Lower lobe of right lung (tissue), 2 donors: ENCODE results near the gene CCND1. TPM values are rescaled to one million over a fixed set of nuclear protein-coding genes. Genes with fewer than 3 reads are reported as not detected.
A peak's percentile ranks its signal among the peaks of the same experiment; 100 is the strongest.

Experiments
- ATAC-seq, 2 donors: fragments of 200-7000 bp; cut with Tn5 transposase; one replicate each; pipeline ENCODE4 v1.9.1; 2020 to 2022; ENCODE audit warnings: mild to moderate bottlenecking in 2 of 2, moderate library complexity in 2 of 2
- DNase-seq: peaks from one replicate; pipeline ENCODE4 v3.0.0-alpha.2; 2020
- H3K27ac ChIP-seq: fragments of 200-600 bp; one replicate; pipeline ENCODE4 v1.8.0; 2022
- H3K27me3 ChIP-seq: fragments of 200-600 bp; one replicate; pipeline ENCODE4 v1.8.0; 2022; ENCODE audit warnings: low read depth
- H3K36me3 ChIP-seq: fragments of 200-600 bp; one replicate; pipeline ENCODE4 v1.8.0; 2022; ENCODE audit warnings: mild to moderate bottlenecking
- H3K4me1 ChIP-seq: fragments of 200-600 bp; one replicate; pipeline ENCODE4 v1.8.0; 2022
- H3K4me3 ChIP-seq: fragments of 200-600 bp; one replicate; pipeline ENCODE4 v1.8.0; 2022; ENCODE audit warnings: mild to moderate bottlenecking
- H3K9me3 ChIP-seq: fragments of 200-600 bp; one replicate; pipeline ENCODE4 v1.8.0; 2022
- intact Hi-C: fragments of 100-400 bp; cut with DNase I; formaldehyde crosslinking; loops from one replicate; pipeline ENCODE4 v1.11.0; 2022
- total RNA-seq: library from RNA; stranded (reverse); fragmentation: NEBNext Ultra II Directional; extraction: Animal tissue kit (Norgen Biotek cat#: 25700); gene quantifications from one replicate; pipeline ENCODE4 v1.2.1, GENCODE V29; 2021
- TF ChIP-seq, protein P1 (sequence below): fragments of 200-600 bp; IDR thresholded peaks from one replicate; pipeline ENCODE4 v1.8.0; 2022; ENCODE audit warnings: antibody characterized with exemption, mild to moderate bottlenecking
- donor health status: DM: no; HTN: yes; CAD: no; lungs with severe emphysema.

CCND1 gene
- total RNA-seq, 1 donor from 2014 or later = 202 TPM

DNA sequence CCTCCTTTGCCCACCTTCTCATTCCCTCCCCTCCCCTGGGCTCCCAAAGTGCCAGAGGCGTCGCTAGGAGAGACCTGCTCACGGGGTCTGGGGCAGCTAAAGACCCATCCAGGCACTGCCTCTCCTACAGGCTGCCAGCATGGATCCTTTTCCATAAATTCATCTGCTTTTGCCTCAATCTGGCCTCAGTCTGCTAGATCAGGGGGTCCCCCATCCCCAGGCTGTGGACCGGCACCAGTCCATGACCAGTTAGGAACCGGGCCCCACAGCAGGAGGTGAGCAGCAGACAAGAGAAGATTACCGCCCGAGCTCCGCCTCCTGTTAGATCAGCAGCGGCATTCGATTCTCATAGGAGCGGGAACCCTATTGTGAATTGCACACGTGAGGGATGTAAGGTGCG, 21.9 kb downstream of the CCND1 start:
- H3K27ac ChIP-seq = no peak overlapping the region
- TF ChIP-seq, protein P1, sequence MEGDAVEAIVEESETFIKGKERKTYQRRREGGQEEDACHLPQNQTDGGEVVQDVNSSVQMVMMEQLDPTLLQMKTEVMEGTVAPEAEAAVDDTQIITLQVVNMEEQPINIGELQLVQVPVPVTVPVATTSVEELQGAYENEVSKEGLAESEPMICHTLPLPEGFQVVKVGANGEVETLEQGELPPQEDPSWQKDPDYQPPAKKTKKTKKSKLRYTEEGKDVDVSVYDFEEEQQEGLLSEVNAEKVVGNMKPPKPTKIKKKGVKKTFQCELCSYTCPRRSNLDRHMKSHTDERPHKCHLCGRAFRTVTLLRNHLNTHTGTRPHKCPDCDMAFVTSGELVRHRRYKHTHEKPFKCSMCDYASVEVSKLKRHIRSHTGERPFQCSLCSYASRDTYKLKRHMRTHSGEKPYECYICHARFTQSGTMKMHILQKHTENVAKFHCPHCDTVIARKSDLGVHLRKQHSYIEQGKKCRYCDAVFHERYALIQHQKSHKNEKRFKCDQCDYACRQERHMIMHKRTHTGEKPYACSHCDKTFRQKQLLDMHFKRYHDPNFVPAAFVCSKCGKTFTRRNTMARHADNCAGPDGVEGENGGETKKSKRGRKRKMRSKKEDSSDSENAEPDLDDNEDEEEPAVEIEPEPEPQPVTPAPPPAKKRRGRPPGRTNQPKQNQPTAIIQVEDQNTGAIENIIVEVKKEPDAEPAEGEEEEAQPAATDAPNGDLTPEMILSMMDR = no peak
- DNase-seq = peak; percentile 29

DNA sequence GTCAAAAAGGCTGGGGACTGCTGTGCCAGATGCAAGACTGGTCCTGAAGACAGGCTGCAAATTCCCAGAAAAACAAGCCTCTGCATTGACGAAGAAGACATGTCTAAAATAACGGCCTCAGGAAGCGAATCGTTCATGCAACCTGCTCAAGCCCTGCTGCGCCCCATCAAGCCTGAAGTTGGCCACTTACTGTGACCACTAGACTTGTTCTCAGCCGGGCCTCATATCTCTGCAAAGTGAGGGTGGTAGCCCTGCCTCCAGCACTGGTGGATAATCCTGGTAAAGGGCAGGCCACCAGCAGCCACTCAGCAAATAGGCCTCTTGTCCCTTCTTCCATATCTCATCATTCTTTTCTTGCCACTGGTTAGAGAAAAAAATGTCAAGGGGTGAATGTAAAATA, 22.4 kb downstream of the CCND1 start:
- H3K27ac ChIP-seq = no peak overlapping the region
- no peaks in the 10 kb centered on the region for H3K4me1 ChIP-seq
- intact Hi-C loops = no loop called here
- peaks cover 56% of the 10 kb centered on the region for H3K36me3 ChIP-seq
- H3K27me3 ChIP-seq = no peaks in the 10 kb centered on the region
- peak; percentile 33 for DNase-seq
- no peak overlapping the region for H3K4me3 ChIP-seq
- no peaks in the 10 kb centered on the region for H3K9me3 ChIP-seq
- ATAC-seq = no peak
- TF ChIP-seq, protein P1 = no peak

More for the DNA sequence above, 21.9 kb downstream of the CCND1 start:
- Histone ChIP-seq H3K4me3 (no peak overlapping the region), H3K4me1 (no peaks in the 10 kb centered on the region), H3K27me3 (no peaks in the 10 kb centered on the region), H3K9me3 (no peaks in the 10 kb centered on the region), H3K36me3 (peaks cover 54% of the 10 kb centered on the region)
- ATAC-seq = no peak
- intact Hi-C loops = no loop called here

DNA sequence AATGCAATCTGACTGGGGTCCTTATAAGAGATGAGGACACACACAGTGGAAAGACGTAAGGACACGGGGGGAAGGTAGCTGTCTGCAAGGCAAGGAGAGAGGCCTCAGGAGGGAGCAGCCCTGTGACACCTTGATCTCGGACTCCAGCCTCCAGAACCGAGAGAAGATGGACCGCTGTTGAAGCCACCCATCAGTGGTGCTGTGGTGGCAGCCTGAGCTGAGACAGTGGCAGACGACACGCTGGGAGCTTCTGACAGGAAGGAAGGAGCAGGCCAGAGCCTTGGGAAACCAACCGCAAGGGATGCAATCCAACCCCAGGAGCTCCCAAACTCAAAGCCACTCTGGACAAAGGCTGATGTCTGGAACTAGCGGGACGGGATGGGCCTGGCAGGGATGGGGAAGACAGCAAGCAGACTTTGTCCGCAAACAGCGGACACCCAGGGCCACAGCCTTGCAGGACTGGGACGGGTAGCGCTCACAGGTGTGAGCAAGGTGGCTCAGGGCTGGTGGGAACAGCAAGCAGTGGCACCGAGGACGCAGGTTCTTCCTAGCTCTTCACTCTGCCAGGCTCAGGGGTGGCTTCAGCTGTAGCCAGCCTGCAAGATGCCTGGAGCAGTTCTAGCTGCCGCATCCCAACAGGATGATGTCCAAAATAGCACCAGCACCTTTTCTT, 23.3 kb downstream of the CCND1 start:
- no peak for ATAC-seq

DNA sequence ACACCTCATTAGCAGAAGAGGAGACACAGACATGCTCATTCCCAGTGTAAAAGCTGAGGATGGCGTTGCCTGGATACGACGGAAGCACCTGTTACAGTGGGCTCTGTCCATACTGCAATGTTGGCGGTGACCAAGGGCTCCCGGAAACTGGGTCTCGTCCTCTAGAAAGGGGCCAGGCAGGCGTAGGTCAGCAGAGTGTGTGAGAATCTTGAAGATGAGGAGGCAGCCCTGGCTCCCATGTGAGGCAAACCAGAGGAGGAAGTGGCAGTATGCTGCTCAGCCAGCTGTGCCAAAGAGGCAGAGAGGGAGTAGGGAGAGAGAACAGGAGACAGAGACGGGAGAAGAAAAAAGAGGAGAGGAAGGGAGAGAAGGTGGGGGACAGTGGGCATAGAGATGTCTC, 23.9 kb downstream of the CCND1 start:
- no peaks in the 10 kb centered on the region for H3K9me3 ChIP-seq
- intact Hi-C loops = no loop called here
- ATAC-seq (no peak), DNase-seq (peak; percentile 24)
- H3K27ac ChIP-seq = no peak overlapping the region
- H3K4me3 ChIP-seq = no peak overlapping the region
- H3K4me1 ChIP-seq = peaks cover under 1% of the 10 kb centered on the region
- TF ChIP-seq, protein P1 = no peak
- peaks cover 68% of the 10 kb centered on the region for H3K36me3 ChIP-seq
- no peaks in the 10 kb centered on the region for H3K27me3 ChIP-seq

More for the DNA sequence above, 23.3 kb downstream of the CCND1 start:
- TF ChIP-seq, protein P1 = no peak
- H3K4me3 ChIP-seq = no peak overlapping the region
- no peaks in the 10 kb centered on the region for H3K9me3 ChIP-seq
- no peaks in the 10 kb centered on the region for H3K27me3 ChIP-seq
- peaks cover 62% of the 10 kb centered on the region for H3K36me3 ChIP-seq
- DNase-seq = peak; percentile 27
- no peak overlapping the region for H3K27ac ChIP-seq
- no peaks in the 10 kb centered on the region for H3K4me1 ChIP-seq
- intact Hi-C loops = no loop called here

DNA sequence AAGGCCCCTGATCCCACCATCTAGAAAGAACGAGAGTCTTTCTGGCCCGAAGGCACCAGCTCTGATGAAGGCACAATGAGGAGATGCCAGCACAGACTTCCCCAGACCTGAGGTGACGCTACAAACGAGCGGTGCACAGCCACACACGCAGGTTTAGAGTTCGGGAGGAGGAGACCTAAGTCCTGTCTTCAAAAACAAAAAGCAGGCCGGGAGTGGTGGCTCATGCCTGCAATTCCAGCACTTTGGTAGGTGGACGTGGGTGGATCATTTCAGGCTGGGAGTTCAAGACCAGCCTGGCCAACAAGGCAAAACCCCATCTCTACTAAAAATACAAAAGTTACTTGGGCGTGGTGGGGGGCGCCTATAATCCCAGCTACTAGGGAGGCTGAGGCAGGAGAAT, 24.7 kb downstream of the CCND1 start:
- DNase-seq (no peak), ATAC-seq (no peak)
- TF ChIP-seq, protein P1 = no peak
- Histone ChIP-seq H3K27me3 (no peaks in the 10 kb centered on the region), H3K27ac (no peak overlapping the region), H3K9me3 (no peaks in the 10 kb centered on the region), H3K36me3 (peaks cover 75% of the 10 kb centered on the region), H3K4me3 (no peak overlapping the region), H3K4me1 (peaks cover 8% of the 10 kb centered on the region)
- intact Hi-C loops = no loop called here
